NCI-H2171 treated with DMSO at 0.1 percent for 48 hours (cell line): ENCODE data around the gene ISCU.
A peak's percentile ranks its signal among the peaks of the same experiment; 100 is the strongest.

Experiments
- DNase-seq: peaks from one replicate; lab custom pipeline; 2025; lab: John Stamatoyannopoulos, UW

Gene ISCU

DNA sequence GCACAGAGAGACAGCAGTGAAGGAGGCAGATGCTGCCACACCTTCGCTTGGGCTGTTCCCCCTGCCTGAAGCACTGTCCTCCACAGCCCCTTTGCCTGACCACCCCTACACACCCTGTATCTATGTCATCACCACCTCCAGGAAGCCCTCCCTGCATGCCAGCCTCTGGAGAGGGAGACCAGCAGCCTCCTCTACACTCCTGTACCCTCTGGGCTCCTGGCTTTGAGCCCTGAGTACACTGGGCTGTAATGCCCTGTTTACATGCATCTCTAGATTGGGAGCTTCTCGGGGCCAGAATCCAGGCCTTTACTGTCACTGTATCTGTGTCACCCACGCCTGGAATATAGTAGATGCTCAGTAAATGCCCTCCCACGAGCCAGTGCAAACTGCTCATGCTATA is 41.3 kb downstream of the ISCU start:
- no peak for DNase-seq

DNA sequence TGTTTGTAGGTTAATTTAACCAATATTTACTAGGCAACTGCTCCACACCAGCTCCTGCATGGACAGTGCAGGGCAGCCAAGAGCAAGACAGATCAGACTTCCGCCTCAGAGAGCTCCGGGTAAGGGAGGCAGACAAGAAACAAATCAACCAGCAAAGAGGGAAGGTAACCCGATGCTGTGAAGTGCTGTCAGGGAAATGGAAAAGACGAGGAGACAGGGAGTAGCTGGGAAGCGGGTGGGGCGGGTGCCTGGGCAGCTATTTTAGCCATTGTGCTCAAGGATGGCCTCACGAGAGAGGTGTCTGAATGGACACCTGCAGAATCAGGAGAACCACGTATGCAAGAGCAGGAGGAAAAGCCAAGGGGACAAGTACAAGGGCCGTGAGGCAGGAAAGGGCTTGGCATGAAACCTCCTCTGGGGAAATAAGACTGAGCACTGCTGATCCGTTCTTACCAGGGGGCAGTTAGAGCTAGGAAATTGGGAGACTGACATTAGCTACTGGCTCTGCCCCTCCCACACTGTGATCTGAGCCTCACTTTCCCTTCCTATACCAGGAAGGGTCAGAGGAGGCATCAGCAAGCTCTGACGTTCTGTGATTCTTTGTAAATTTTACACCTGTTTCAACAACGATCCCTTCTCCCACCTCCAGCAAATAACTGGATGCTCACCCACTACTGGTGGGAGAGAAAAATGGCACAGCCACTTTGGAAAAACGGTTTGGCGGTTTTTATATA is 42.0 kb downstream of the ISCU start:
- peak; percentile 53 for DNase-seq

DNA sequence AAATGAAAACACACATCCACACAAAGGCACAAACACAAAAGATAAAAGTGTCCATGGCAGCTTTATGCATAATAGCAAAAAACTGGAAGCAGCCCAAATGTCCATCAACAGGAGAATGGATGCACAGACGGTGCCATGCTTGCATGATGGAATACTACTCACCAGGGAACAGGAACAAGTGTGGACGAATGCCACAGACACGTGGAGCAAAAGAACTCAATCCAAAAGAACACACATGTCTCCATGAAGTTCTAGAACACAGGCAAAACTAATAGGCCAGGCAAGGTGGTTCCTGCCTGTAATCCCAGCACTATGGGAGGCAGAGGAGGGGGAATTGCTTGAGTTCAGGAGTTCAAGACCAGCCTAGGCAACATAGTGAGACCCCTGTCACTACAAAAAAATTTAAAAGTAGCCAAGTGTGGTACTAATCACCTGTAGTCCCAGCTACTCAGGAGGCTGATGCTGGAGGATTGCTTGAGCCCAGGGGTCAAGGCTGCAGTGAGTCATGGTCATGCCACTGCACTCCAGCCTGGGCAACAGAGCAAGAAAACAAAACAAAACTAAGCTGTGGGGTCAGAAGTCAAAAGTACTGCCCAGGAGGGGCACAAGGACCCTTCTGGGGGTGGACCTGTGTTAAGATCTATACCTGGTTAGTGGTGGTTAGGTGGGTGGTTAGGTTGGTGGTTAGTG is 42.7 kb downstream of the ISCU start:
- DNase-seq, result no peak

DNA sequence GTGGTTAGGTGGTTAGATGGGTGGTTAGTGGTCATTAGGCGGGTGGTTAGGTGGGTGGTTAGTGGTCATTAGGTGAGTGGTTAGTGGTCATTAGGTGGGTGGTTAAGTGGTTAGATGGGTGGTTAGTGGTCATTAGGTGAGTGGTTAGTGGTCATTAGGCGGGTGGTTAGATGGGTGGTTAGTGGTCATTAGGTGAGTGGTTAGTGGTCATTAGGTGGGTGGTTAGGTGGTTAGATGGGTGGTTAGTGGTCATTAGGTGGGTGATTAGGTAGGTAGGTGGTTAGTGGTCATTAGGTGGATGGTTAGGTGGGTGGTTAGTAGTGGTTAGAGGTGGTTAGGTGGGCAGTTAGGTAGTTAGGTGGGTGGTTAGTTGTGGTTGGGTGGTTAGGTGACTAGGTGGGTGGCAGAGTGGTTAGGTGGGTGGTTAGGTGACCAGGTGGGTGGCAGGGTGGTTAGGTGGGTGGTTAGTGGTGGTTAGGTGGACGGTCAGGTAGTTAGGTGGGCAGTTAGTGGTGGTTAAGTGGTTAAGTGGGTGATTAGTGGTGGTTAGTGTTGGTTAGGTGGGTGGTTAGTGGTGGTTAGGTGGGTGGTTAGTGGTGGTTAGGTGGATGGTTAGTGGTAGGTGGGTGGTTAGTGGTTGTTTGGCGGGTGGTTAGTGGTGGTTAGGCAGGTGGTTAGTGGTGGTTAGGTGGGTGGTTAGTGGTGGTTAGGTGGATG is 43.5 kb downstream of the ISCU start:
- no peak for DNase-seq

DNA sequence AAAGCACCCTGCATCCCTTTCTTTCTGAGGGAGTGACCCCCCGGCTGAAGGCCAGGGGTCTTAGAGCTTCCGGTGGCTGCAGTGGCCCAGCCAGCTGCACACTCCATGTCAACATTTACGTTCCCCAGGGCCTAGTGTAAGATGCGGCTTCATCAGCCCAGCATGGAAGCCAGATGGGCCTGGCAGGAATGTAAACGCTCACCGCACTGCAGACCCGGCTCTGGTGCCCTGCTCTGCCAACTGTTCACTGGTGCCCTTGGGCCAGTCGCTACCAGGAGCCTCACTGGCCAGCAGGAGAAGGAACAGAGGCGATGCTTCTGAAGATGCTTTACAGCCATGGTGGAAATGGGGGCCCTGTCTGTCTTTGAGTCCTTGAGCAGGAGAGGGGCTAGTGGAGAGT is 44.1 kb downstream of the ISCU start:
- peak; percentile 48 for DNase-seq

DNA sequence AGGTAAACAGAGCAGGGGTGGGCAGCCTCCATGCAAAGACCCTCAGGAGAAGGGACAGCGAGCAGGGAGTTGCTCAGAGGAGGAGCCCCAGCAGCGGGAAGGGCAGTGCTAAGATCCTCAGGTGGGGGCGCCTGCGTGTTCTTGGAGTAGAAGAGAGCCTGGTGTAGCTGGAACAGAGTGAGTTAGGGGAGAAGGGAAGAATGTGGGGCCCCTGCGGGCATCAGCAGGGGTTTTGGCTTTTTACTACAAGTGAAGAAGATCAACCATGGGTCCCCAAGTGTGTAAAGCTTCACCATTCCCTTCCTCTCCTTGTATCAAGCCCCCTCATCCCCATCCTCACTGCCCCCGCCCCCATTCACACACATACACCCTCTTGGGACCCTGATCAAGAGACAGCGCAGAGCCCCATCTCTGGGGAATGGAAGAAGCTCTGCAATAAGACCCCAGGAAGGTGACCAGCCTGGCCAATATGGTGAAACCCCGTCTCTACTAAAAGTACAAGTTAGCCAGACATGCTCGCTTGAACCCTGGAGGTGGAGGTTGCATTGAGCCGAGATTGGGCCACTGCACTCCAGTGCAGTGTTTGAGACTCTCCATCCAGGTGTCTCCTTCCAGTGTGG is 45.7 kb downstream of the ISCU start:
- no peak for DNase-seq

DNA sequence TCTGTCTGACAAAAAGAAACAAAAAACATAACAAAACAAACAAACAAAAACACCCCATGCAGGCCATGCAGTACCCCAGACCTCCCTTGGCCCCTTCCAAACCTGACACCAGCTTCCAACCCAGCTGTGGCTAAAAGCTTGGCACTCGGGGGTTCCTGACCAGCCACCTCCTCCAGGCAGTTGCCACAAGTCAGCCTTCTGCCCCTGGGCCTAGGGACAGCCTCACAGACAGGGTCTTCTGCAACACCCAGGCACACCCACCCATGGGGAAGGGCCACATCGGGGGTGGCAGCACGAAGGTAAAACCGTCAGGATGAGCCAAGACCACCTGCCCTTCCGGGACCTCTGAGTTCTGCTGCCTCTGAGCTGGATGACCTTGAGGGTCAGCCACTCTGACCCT is 46.2 kb downstream of the ISCU start:
- DNase-seq, result no peak

DNA sequence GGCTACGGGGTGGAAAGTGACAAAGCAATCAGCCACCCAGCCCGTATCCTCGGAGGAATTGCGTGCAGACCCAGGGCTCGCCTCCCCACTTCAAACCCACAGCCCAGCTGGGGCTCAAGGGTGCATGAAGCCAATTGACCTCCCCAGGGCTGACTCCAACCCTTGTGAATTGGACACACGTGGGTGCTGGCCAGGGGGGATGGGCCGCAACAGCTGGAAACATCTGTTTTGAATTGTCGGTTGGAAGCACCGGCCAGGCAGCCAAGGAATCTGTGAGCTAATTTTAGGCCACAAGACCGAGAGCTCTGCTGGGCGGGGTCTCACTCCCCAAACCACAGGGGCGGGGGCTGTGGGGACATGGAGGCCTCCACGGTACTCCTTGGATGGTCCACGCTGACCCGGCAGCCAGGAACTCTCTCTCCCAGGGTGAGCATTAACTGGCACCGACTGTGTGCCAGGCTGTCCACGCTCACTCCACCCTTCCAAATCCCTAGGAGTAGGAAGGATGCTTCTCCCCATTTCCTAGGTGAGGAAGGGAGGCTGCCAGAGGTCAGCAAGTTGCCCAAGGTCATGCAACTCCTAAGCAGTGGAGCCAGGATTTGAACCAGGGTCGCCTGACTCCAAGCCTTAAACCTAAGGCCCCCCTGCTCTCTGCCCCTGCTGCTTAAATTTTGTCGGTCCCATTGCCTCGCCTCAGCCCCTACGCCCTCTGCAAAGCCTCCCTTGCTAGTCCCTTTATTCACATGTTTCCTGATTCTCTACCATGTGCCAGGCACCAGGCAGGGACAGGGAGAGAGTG is 47.3 kb downstream of the ISCU start:
- DNase-seq, result no peak

DNA sequence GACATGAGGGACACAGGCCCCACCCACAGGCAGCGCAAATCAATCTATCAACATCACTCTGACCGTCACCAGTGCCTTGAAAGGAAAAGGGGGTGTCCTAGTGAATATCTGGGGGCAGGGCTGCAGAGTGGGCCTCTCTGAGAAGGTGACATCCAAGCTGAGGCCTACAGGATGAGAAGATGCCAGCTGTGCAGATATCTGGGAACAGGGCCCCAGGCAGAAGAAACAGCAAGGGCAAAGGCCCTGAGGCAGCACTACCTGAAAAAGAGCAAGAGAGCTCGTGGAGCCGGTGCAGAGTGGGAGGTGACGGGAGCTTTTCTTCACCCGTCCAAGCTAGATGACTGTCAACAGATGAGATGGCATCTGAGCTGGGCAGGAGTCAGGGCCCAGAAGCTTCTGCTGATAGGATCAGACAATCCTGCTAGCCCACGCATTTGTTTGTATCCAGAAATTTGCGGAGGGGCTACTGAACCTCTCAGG is 48.0 kb downstream of the ISCU start:
- DNase-seq, result no peak

DNA sequence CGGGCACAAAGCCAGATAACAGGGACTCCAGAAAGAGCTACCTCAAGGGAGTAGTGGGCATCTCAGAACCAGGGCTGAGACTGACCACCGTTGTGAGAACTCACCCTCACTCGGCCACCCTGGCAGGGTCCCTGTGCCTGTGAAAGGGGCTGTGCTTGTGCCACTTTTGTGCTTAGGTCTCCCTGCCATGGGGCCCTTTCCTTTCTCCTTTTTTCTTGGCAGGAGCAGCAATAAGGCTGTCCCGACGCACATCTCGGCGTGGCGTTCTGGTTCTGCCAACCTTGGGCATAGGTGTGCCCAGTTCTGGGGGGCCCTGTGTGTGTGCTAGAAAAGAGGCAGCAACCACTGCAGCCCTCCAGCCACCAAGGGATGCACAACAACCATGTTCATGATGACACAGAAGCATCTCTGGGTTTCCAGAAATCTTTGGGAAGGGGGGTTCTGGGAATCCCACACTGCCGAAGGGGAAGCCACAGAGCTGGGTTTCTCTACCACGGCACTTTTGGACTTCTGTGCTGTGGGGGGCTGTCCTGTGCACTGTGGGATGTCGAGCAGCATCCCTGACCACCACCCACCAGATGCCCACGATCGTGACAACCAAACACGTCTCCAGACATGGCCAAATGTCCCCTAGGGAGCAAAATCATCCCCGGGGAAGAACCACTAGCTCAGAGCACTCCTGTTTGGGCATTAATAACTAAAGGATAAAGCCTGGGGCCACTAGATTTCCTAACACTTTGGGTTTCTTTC is 48.6 kb downstream of the ISCU start:
- no peak for DNase-seq

DNA sequence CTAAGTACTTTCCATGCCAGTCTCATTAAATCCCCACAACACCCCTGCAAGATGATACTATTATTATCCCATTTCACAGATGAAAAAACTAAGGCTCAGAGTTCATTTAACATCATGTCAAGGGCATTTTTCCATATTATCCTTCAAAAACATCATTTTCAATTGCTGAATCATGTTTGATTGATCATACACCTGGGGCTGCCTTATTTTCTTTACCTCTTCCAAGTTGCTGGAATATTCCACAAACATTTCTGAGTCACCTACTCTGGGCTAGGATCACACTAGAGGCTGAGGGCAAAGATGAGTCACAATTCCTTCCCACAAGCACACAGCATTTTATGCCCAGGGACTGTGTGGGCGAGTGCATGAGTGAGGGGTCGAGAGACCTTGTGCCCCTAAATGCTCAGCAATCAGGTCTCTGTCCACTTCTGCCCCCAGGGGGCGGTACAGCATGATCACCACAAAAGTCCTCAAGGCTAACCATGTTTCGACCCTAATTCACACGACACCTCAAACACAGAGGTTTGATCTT is 49.6 kb downstream of the ISCU start:
- DNase-seq, result no peak

DNA sequence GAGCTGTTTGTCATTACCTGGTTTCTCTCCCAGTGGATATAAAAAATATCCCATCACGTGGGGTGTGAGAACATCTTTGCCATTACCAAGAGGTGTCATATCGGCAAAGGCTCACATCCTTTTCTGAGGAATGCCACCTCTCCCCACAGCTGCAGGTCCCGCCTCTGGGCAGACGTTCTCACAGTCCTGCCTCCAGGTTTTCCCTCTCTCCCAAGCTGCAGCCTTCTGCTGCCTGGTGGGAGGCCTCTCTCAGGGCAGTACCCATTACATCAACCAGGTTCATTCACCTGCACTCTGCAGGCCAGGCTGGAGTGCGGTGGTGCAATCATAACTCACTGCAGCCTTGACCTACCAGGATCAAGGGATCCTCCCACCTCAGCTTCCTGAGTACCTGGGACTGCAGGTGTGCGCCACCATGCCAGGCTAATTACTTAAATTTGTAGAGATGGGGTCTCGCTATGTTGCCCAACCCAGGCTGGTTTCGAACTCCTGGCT is 50.4 kb downstream of the ISCU start:
- DNase-seq, result peak; percentile 78

DNA sequence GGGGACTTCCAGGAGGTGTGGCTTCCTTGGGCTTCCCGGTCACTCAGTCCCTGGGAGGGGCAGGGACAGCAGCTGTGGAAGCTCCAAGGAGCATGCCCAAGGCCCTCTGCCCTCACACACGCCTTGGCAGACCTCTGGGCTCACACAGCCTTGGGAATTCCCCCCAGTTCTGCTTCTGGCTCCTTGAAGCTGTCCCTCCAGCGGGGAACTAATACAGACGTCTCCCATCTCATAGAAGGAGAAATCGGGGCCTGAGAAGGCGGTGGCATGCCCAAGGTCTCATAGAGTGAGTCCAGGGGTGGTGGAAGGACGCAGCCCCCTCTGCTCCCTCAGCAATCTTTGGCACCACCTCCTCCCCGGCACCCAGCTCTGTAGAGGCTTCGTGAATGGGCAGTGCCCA is 51.2 kb downstream of the ISCU start:
- no peak for DNase-seq

DNA sequence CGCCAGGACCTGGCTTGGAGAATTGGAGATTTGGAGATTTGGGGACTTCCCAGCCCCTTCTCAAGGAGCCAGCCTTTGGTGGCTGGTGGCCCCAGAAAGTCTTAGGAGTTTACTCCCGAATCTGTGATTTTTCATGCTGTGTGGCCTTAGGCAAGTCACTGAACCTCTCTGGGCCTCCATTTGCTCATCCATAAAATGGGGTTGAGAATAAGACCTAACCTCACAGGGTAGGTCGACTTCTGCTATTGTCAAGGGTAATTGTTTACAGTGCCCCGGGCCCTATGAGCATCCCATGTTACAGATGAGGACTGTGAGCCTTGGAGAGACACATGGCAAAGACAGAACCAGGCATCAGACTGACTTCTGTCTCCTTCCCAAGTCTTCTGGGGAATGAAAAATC is 51.6 kb downstream of the ISCU start:
- no peak for DNase-seq

DNA sequence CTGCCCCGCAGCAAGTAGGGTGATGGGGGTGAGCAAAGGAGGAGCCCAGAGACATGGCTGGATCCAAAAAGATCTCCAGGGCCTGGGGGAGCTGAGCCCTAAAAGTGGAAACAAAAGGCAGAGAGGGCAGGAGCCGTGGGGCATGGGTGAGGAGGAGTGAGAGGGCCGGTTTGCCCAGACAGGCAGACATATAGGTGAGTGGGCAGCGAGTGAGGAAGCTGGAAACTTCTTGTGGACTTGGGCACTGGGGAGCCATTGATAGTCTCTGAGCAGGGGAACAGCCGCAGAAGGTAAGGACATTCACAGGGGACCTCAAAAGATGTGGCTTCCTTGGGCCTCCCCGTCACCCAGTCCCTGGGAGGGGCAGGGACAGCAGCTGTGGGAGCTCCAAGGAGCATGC is 52.2 kb downstream of the ISCU start:
- DNase-seq, result no peak

DNA sequence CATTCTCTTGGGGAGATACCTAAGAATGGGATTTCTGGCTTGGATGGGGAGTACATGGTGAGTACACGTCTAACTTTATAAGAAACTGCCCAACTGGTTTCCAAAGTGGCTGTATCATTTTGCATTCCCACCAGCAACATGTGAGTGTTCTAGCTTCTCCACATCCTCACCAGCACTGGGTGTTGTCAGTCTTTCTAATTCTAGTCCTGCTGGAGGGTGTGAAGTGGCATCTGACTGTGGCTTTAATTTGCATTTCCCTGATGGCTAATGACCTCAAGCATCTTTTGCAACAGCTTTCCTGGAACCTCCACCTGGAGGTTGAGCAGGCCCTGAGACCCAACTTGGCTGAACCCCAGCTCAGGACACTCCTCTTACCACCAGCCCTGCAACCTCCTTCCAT is 53.5 kb downstream of the ISCU start:
- DNase-seq, result no peak

DNA sequence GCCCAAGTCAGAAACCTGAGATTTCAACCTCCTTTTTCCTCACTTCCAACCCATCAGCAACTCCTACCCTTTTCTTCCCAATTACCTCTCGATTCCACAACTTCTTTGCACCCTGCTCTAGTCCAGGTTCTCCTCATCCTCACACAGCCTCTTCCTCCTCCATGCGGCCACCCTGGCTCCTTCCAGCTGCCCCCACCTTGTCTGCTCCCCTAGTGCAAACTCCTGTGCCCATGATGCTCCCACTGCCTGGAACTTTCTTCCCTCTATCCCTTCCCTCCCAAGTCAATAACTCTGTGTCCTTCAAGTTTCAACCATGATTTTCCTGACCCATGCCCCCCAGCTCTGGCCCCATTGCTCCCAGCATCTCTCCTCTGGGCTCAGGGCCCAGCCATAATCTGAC is 54.0 kb downstream of the ISCU start:
- no peak for DNase-seq

DNA sequence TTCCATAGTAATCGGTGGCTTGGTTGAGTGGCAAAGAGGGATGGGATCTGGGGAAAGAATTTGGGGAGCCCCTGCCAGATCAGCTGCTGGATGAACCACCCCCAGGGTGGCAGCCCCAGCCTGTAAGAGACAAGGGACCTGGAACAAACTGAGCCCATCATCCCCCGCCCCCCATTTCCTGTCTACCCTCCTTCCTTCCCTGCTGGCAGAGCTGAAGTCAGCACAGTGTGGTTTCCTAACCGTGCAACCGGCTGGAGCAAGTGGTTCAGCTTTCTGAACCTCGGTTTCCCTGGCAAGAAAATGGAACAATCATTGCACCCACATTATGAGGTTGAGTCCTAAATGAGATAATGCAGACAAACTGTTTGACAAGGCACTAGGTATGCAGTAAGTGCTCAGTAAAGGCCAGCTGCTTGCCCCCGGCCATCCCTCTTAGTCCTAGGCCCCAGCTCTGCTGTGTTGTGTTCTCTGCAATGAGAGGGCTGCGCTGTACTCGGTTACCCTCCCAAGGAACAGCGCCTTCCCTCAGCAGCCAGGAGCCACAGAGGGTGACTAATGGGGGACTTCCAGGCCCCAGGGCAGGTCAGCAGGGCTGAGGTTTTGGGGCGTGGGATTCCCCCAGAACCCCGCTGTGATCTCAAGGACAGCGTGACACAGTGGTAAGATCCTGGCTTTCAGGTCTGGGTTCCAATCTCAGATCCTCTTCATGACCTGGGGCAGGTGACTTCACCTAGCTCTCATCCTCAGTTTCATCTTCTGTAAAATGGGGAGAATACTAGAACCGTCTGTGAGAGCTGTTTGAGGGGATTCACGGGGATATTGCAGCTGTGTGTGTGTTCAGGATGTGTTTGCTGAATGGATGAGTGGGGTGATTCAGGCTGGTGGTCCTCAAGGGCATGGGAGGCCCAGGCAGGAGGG is 54.8 kb downstream of the ISCU start:
- DNase-seq, result no peak
